GM12874 (cell line): ENCODE results near the gene EGF.

Experiments
- TF ChIP-seq, protein P1 (sequence below): IDR thresholded peaks from 2 replicates; pipeline ENCODE4 v1.5.1; 2011; ENCODE audit warnings: low read depth, mild to moderate bottlenecking, control low read depth, low read length, moderate library complexity; ENCODE audit not compliant: insufficient read depth

Gene EGF

DNA sequence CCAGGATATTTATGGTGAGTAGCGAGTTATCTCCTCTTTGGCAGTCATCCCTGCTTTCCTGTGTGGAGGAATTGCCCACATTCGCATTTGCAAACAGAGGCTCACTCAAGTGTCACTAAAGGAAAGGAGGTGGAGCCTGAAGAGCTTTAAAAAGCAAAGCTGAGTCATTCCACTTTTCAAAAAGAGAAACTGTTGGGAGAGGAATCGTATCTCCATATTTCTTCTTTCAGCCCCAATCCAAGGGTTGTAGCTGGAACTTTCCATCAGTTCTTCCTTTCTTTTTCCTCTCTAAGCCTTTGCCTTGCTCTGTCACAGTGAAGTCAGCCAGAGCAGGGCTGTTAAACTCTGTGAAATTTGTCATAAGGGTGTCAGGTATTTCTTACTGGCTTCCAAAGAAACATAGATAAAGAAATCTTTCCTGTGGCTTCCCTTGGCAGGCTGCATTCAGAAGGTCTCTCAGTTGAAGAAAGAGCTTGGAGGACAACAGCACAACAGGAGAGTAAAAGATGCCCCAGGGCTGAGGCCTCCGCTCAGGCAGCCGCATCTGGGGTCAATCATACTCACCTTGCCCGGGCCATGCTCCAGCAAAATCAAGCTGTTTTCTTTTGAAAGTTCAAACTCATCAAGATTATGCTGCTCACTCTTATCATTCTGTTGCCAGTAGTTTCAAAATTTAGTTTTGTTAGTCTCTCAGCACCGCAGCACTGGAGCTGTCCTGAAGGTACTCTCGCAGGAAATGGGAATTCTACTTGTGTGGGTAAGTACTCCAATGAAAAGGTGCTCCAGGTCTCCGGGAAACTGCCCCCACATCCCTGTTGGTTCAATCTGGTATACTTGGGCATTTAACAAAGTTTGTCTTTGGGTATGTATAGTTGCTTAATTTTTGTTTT, at the start of gene EGF:
Gene EGF (plus strand): TSS at position 178 of the 890 bp plus-strand sequence. CDS start 453 bp downstream, at position 631.
- TF ChIP-seq, protein P1, sequence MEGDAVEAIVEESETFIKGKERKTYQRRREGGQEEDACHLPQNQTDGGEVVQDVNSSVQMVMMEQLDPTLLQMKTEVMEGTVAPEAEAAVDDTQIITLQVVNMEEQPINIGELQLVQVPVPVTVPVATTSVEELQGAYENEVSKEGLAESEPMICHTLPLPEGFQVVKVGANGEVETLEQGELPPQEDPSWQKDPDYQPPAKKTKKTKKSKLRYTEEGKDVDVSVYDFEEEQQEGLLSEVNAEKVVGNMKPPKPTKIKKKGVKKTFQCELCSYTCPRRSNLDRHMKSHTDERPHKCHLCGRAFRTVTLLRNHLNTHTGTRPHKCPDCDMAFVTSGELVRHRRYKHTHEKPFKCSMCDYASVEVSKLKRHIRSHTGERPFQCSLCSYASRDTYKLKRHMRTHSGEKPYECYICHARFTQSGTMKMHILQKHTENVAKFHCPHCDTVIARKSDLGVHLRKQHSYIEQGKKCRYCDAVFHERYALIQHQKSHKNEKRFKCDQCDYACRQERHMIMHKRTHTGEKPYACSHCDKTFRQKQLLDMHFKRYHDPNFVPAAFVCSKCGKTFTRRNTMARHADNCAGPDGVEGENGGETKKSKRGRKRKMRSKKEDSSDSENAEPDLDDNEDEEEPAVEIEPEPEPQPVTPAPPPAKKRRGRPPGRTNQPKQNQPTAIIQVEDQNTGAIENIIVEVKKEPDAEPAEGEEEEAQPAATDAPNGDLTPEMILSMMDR: no peak

DNA sequence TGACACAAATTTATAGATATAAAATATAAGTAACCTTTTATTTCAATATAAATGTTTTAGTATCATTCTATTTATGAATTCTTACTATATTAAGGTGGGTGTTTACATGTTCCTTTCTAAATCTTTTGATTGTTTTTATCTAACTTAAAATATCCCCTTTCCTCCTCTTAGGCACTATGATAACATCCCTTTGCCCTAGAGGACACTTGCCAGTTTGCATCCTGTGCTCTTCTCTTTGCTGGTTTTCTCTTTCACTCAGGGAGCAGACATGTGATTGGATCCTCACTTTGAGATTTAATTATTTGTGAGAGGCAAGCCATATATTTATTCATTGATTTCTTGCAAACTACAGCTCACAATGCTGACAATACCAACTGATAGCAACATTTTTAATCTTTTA, 48.5 kb upstream of the EGF start:
- TF ChIP-seq, protein P1: no peak

DNA sequence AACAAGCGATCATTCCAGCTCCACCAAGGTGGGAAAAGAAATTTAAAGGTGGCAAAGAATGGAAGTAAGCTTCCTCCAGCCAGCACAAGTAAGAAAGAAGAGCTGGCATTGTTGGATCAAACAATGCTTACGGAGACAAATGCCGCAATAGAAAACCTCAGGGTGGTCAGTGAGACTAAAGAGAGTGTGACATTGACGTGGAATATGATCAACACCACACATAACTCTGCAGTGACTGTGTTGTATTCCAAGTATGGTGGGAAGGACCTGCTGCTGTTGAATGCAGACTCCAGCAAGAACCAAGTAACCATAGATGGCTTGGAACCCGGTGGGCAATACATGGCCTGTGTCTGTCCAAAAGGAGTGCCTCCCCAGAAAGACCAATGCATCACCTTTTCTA, 42.6 kb upstream of the EGF start:
- TF ChIP-seq, protein P1: no peak

DNA sequence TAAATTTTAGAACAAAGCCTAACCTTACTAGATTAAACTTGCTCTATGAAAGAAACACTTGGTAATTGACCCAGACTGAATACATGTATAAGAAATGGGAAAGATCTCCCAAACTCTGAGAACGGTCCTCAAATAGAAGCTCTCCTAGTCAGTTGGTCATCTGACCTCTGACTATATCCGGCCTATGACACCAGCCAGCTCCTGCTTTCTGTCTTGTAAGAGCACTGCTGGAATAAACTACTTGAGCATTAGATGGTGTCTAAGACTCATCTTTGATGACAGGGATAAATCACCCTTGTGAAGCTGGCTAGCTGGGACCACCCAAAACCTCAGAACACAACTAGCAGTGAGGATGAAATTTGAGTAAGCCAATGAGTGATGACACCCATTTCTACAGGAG, 40.6 kb upstream of the EGF start:
- TF ChIP-seq, protein P1: no peak

DNA sequence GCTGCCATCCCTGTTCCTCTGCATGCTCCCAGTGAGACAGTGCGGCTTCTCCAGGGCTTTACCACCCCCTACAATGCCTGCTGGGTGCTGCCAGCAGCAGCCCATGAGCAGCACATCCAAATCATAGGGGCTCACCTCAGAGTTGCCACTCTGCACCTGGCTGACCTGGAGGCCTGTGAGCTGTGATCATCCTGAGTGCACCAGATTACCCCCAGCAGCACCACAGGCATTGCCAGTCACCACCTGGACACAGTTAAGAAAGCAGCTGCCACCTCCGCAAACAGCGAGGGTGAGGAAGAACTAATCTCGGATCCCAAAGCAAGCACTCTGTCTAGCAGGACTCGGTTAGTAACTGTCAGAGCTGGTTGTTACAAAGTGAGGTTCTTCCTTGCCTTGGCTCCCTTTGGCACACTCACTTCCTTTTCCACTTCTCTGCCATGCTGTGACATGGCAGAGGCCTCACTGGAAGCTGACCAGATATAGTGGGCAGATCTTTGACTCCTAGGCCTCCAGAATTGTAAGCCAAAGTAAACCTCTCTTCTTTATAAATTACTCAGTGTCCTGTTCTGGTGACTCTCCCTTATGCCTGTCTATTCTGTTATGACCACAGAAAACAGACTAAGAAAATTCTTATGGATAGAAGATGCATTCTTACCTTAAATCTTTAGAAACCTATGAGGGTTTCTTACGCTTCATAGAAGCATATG, 39.6 kb upstream of the EGF start:
- TF ChIP-seq, protein P1: no peak

DNA sequence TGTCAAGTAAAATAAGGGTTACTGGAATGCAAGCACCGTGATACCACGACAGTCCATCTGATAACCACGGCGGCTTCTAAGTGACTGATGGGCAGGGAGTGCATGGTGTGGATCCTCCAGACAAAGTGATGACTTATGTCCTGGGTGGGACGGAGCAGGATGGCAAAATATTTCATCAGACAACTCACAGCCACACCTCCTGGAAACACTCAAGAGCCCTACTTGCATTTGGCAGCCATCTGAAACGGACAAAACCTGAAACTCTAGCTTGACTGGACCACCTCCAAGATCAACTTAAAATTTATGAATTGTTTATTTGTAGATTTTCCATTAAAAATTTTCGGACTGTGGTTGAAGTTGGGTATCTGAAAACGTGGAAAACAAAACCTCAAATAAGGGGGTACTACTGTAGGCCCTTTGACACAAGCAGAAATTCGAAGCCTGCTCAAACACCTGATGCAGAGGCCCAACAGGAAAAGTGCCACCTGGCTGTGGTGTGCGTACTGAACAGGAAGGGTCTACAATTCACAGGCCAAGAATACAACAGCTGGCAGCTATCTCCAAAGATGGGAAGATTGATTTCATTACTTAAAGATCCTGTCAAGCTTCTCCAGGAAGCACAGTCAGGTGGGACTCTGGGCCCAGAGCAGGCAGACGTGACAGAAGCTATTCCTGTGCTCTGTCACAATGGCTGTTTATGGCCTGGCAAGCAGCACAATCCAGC, 38.7 kb upstream of the EGF start:
- TF ChIP-seq, protein P1: no peak

DNA sequence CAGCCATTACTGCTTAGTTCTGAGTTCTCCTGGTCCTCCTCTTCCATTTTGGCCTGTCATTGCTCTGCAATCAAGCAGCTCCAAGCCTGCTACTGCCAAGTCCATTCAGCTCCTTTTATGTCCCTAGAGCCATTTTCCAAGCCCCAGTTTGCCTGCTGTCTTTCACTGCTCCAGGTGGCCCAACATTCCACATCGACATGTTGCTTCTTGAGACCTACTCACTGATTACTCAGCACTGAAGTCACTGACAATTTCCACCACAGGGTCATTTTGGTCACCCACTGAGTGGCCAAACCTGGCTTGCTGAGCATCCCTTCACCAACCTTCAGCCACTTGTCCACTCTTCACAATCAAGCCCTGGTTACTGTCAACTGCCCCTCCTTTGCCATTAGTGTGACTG, 37.6 kb upstream of the EGF start:
- TF ChIP-seq, protein P1: no peak
